C1 segment of cervical spinal cord (tissue), 14 donors: ENCODE measurements around the gene TBC1D7.

Experiments
- DNase-seq, 14 donors: peaks; one replicate each; lab custom pipeline; 2025; lab: John Stamatoyannopoulos, UW

Gene TBC1D7

GRCh38 chr6:13319891-13320564 lies 8.3 kb downstream of the TBC1D7 start:
- DNase-seq = no peak

GRCh38 chr6:13318821-13319220 lies 9.5 kb downstream of the TBC1D7 start:
- DNase-seq = no peak

- no peak for DNase-seq
Measured at GRCh38 chr6:13315896-13316295, 12.4 kb downstream of the TBC1D7 start.

GRCh38 chr6:13314806-13315205 lies 13.5 kb downstream of the TBC1D7 start:
- no peak for DNase-seq

GRCh38 chr6:13311155-13311554 lies 17.2 kb downstream of the TBC1D7 start:
- DNase-seq = no peak

DNA sequence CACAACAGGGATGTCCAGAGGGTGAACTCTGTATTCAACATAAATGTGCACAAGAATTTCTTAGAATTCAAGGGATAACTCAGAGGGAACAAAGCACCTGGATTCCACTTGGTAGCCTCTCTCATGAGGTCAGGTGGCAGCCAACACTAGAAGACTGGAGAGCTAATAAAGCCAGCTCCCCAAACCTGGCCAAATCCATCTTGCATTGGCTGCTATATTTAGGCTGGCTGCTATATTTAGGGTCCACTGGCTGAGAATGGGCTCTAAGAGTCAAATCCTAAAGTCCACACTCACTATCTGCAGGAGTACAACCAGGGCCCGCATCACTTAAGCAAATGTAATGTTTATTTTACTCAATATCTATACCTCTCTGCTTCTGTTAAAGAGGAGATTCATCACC lies 20.0 kb downstream of the TBC1D7 start:
- no peak for DNase-seq

DNA sequence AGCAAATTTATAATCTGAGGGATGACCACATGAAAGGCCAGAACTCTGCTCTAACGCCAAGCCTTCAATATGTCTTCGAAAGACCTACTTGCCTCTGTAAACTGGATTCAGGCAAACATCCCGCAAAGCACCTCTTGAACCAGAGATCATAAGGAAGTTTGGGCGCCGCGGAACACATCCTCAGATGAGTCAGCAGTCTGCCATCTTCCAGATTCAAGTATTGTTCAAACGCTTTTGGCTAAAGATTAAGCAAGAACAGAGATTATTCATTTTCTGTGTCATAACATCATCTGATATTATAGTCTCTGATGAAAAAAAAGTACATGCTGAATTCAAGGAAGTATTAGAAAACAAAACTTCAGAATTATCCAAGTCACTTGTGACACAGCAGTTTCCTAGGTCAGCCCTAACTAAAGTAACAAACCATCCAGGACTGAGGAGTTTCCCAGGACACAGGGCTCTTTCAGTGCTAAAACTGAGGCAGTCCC lies 20.8 kb downstream of the TBC1D7 start:
- DNase-seq = no peak

DNA sequence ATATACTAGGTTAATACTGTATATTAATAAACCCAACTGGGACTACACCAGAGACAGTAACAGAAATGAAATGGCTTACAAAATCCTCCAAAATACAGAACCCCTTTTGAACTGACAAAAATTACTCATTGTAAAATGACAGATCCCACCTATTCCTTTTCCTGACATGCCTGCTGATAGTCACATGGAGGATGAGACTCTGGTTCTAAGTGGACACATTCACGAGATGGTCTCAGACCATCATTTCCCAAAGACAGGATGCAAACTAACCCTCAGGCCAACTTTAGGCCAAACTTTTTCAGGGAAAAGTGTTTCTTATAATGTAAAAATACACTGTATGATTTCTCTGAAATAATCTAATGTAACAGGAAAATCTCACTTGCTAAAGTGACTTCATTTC lies 22.5 kb downstream of the TBC1D7 start:
- no peak for DNase-seq

GRCh38 chr6:13305288-13305687 lies 23.0 kb downstream of the TBC1D7 start:
- DNase-seq = no peak

- DNase-seq = peak in 1 of 14 donors; percentile 26
Measured at GRCh38 chr6:13304580-13305260, 23.6 kb downstream of the TBC1D7 start.

DNA sequence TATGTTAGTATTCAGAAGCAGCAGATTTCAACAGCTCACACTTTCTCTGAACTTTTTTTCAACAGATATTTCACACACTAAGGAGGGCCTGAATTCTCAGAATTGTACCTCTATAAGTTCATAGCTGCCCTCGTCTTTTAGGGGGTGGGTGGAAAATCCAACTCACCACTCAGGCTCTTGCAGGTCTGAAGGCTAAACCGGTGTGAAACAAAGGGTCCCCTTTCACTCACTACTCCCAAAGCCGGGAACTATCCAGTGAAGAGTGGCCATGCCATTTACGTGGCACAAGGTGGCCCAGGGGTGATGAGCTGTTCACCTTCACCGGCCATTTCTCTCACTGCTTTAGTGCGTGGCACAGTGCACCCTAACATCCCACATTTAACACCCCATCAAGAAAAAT lies 24.2 kb downstream of the TBC1D7 start:
- DNase-seq = no peak

GRCh38 chr6:13303668-13304017 lies 24.7 kb downstream of the TBC1D7 start:
- peak in 5 of 14 donors; percentile 11 to 54 (median 19) for DNase-seq

DNA sequence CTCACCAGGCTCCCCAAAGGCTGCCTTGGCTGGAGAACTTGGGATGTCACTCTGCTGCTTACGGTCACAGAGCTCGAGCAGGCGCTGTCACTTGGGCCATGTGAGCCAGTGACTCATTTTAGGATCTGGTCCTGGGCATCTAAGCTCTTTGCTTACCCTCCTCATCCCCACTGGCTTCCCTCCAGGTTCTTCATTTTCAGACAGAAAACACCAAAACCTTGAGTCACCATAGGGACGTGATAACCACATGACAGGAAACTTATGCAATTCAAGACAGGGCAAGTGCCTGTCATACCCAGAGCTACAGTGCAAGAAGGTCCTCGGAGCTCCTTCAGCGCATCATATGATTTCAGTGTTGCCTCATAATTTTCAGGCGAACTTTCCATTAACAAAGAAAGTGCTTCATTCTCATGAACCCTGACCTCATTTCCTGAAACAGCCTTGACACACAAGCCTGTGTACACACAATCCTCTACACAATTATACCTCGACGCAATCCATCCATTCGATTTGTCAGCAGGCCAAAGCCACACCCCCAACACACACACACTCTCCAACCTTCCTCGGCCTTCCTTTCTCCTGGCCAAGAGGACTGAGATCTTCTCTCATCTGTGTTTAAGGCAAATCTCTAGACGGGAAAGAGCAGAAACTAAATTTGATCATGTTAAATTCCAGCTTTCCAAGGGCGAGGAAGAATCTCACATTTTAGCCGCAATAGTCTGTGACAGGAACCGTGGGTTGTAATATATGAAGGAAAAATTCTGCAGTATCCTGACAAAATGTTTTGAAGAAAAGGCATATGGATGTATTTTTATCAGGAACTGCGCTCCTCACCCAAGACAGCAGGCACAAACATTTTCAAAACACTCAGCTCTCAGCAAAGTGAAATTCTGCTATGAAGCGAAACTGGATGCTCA lies 25.3 kb downstream of the TBC1D7 start:
- DNase-seq = peak in 11 of 14 donors; percentile 42 to 88 (median 76)

GRCh38 chr6:13302291-13302690 lies 26.0 kb downstream of the TBC1D7 start:
- DNase-seq = peak in 9 of 14 donors; percentile 47 to 89 (median 75)

GRCh38 chr6:13300643-13301590 lies 27.4 kb downstream of the TBC1D7 start:
- DNase-seq = no peak

GRCh38 chr6:13299918-13300317 lies 28.4 kb downstream of the TBC1D7 start:
- DNase-seq = no peak

GRCh38 chr6:13299403-13299821 lies 28.9 kb downstream of the TBC1D7 start:
- DNase-seq = no peak

GRCh38 chr6:13298446-13298845 lies 29.9 kb downstream of the TBC1D7 start:
- DNase-seq = no peak

DNA sequence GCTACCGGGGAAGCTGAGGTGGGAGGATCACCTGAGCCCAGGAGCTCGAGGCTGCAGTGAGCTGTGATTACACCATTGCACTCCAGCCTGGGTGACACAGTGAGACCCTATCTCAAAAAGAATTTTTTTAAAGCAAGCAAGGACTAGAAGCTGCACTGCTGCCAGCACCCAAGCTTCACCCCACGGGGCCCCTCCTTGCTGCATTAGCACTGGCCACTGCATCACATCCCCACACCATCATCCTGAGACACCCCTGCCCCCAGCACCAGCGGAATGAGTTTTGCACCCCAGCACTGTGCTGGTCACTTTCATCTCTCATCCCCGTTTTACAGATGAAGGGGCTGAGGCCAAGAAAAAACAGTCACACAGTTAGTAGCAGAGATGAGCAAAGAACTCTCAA lies 30.9 kb downstream of the TBC1D7 start:
- no peak for DNase-seq

DNA sequence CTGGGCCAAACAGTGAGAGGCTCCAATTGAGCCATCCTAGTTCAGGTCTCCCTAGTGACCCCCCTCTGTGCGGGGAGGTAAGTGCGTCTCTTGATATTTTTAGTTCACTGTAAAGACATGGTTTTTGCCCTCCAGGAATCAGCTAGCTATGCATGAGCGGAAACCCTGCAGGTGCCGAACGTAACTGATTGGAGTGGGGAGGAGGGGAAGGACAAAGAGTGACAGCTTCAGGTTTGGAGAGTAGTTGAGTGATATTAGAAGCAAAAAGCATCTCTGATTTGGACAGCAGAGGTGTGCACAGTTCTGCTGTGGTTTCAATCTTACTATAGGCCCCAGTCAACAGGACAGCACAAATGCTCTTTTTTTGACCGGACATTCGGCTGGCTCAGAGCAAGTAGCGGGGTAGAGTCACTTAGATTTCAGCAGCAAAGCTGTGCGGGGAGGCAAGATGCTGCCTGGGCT lies 31.8 kb downstream of the TBC1D7 start:
- DNase-seq = no peak

DNA sequence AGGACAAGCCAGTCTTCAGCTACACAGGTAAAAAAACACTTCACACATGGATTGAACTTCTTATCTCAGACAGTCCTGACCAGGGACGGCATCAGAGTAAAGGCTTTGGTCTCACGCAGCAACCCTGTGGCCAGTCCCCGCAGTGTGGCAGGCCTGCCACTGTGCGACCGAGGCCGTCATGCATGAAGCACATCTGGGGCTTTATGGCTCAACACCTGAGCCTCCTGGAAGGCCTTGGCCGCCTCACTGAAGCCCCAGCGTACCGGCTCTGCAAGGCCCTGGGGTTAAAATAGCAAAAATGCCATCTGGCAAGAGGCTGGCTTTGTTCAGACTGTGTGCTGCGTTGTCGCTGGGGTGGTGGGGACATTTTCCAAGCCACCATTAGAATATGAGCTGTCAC lies 32.8 kb downstream of the TBC1D7 start:
- DNase-seq = no peak
